ENCODE measurements around the gene CDK5RAP2.
"Not testable (repeated sequence)": the region's sequence is repeated elsewhere in the genome, so short reads cannot be mapped to it uniquely, and the experiment has no call there.

Gene CDK5RAP2

DNA sequence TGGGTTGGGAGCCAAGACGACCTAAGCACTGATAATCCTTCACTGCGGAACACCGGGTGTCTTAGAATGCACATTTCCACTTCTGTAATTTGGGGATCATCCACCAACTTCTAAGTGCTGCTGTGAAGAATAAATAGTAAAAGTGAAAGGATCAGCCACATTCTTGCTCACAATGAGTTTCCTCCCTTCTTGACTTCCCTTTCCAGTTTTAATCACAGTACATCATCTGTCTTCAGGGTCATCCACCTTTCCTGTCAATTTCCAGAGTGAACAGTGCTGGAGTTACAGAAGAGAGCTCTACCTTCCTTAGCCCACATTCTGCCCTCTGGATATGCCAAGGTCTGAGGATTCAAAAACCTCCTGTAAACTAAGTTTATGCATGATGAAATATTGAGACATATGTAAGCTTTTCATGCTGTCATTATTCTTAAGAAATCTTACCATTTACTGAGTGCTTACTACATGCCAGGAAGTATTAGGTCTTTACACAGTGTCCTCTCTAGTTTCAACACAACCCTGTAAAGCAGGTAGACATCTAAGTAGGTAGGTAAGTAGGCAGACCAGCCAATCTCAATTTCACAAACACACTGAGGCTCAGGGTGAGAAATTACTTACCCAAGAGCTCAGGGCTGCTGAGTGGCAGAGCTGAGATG, 105.2 kb downstream of the CDK5RAP2 start:
- DNase-seq (ENCODE audit: low read depth in 2 of 2, low spot score in 1 of 2): no peak

DNA sequence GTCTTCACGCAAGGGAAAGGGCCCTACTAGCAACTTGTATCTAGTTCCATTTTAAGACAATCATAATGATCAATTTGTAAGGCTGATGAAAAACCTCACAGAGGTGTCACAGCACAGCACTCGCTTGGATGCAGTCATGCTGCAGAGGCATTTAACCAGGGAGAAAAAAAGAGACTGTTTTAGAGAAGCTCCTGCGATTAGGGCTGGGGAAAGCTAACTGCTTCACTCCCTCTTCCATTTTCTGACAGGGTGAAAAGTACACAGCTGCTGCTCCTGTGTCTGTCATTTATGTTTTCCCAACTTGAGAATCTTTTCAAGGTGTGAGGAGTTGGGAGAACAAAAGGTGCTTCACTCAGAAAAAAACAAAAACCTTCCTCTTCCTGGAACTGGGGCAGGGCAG, 106.4 kb downstream of the CDK5RAP2 start:
- DNase-seq (ENCODE audit: low read depth in 2 of 2, low spot score in 1 of 2): no peak

DNA sequence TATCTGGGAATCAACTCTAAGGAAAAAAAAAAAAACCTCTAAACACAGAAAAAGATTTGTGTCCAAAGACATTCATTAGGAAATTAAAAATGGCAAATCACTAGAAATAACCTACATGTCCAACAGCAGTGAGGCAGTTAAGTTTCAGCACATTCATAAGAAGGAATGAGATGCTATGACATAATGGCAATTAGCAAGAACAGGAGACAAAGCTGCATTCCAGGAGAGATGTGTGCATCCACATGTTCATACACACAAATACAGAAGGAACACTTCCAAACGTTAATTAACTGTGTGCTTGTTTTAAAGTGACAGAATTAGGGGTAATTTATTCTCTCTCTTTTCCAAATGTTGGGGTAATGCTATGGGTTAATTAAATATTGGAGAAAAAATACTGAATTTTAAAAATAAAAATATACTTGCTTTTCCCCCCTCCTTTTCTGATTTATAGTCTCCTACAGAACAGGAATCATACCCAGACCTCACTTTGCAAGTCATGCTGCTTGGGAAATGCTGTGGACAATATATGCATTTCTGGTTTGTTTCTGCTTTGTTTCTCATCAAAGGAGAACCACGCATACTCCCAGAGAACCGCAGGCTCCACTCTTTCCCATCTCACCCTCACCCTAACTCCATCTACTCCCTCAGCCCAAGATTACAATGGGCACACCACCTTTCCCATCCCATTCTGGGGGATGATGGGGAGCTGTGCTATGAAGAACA, 114.1 kb downstream of the CDK5RAP2 start:
- no peak for DNase-seq (ENCODE audit: low read depth in 2 of 2, low spot score in 1 of 2)

DNA sequence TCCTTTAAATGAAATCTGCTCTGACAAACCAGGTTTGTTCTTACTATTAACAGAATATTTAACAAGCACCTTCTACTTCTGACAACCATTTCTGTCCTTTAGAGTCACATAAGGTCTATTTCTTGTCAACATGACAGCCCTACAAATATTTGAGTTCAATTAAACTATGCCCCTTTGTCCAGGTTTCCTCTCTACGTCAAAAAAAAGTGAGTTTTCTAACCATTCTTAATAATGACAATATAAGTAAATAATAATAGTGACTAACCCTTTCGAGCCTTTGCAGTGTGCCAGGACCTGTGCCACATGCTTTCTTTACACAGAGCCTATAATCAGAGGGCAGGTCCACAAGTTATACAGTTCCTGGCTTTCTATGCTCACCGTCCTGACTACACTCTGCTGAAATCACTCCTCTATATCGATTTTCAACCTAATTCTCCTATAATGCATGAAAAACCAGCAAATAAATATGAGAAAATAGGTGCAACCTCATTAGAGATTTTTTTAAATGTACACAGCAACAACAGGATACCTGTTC, 115.0 kb downstream of the CDK5RAP2 start:
- no peak for DNase-seq (ENCODE audit: low read depth in 2 of 2, low spot score in 1 of 2)

DNA sequence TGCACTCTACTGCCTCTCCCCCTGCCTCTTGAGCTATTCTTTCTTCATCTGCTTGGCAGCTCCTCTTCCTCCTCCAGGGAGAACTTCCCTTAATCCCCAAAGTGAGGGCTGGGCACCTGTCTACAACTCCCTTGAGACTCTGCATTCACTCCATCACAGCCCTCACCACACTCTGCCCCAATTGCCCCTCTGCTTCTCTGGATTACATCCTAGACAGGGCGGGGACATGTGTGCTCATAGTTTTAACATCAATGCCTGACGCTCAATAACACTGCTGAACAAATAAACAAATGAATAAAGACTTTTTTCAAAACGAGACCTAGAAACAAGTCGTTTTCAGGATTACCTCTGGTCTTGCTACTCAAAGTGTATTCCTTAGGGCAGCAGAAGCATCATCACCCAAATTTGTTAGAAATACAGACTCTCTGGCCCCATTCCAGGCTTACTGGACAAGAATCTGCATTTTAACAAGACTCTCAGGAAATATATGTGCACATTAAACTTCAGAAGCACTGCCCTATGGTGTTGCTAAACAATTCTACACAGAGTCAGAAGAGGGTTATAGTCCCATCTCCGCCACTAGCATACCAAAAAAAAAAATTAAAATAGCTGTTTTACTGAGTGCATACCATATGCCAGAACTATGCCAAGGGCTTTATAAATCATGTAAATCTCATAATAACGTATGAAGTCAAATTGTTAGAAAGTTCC, 115.6 kb downstream of the CDK5RAP2 start:
- DNase-seq (ENCODE audit: low read depth in 2 of 2, low spot score in 1 of 2): no peak

DNA sequence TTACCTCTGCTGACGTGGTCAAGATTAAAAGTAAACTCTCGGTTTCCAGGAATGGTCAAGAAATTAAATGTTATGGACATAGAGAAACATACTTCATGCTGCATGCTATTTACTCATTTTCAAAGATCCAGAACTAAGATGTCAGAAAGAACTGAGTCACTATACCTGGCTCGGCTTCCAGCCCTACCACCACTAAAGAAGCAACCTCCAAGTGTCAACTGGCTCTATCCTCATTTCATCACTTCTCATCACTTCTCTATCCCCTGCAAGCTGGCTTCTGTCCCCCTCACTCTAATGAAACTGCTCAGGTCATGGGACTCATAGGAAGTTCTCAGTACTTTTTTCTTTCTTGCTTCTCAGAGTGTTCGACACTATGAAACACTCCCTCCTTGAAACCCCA, 116.2 kb downstream of the CDK5RAP2 start:
- DNase-seq (ENCODE audit: low read depth in 2 of 2, low spot score in 1 of 2): no peak

DNA sequence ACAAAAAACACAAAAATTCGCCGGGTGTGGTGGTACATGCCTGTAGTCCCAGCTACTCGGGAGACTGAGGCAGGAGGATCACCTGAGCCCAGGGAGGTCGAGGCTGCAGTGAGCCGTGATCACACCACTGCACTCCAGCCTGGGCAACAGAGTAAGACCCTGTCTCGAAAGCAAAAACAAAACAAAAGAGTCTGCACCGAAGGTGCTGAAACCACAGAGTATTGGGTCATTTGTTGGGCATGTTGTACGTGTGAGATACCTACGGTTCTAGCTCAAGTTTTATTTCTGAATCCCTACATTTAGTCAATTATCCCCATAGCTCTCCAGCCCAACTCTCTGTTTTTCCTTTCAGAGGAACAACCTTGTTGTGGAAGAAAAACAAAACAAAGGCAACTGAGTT, 118.3 kb downstream of the CDK5RAP2 start:
- DNase-seq (ENCODE audit: low read depth in 2 of 2, low spot score in 1 of 2): not testable (repeated sequence)

DNA sequence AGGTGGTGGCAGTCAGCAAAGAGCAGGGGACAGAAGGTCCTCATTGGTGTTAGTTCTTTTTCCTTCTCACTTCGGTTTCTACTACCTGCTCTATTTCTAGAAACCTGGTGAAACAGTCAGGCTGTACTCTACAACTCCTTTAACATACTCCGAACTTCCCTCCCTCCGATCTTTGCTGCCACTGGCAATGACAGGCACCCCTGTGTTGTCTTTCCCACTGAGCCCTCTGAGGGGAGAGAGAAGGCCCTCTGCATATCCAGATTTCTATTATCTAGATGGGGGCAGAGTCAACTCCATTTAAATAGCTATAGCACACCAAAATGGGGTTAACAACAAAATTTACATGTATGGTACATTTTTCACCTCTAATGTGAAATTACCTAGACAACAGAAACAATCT, 123.7 kb downstream of the CDK5RAP2 start:
- DNase-seq (ENCODE audit: low read depth in 2 of 2, low spot score in 1 of 2): no peak

DNA sequence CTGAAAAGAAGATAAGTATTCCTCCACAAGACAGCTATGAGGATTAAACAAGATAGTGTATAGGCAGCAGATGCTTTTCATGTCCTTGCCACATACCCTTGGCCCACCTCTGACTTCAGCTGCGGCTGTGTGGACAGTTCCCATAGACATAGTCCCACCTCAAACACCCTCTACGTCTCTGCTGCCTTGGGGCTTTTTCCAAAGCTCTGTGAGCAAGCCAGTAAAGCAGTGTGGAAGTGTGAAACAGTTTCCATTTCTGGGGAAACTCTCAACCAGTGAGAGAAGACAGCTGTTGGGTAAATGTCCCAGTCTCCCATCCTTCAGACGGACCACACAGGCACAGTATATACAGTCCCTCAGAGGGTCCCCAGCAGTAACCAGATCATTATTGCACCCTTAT, 125.5 kb downstream of the CDK5RAP2 start:
- DNase-seq (ENCODE audit: low read depth in 2 of 2, low spot score in 1 of 2): no peak

DNA sequence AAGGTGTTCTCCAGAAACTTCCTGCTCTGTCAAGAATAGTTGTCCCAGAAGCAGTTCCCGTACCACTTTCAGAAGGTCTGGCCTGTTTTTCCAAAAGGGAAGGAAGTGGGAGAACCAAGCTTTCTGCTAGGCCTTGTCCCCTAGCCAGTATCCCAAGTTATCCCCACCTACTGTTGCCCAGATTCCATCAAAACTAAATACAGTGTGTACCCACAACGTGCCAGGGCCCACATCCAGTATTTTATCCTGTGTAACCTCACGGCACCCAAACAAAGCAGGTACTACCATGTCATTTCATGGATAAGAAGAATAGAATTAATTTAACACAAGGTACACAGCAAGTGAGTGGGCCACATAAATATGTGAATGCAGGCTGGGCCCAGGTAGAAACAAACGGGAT, 126.2 kb downstream of the CDK5RAP2 start:
- no peak for DNase-seq (ENCODE audit: low read depth in 2 of 2, low spot score in 1 of 2)

DNA sequence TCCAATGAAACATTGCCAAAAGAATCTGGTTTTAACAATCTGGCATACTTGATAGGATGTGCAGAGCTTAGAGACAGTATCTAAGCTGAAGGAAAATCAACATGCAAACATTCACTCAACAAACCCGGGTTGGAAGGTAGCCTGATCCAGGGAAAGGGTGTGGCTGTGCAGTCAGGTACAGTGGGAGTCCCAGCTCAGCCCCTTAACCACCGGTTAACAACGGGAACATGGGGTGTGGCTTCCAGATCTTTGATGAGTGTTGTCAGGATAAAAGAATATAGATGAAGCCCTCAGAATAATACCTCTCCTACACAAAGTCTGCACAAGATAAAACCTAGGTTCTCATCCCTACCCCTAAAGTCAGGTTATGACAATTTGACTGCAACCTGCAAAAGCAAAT, 127.3 kb downstream of the CDK5RAP2 start:
- DNase-seq (ENCODE audit: low read depth in 2 of 2, low spot score in 1 of 2): no peak

DNA sequence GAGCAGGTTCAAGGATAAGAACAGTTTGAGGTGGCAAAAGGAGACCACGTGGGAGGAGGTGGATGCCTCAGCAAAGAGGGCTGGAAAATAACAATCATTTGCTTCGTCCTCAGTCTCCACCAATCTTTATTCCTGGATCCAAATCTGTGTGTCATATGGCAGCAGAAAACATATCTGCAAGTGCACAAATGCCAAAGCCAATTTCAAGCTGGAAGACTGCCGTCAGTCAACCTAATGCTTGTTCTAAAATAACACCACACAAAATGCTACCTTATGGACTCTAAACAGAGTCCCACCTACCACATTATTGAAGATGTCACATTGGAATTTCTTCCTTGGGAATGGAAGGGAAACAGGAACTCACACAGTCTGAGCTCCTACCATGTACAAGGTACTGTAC, 129.1 kb downstream of the CDK5RAP2 start:
- no peak for DNase-seq (ENCODE audit: low read depth in 2 of 2, low spot score in 1 of 2)

DNA sequence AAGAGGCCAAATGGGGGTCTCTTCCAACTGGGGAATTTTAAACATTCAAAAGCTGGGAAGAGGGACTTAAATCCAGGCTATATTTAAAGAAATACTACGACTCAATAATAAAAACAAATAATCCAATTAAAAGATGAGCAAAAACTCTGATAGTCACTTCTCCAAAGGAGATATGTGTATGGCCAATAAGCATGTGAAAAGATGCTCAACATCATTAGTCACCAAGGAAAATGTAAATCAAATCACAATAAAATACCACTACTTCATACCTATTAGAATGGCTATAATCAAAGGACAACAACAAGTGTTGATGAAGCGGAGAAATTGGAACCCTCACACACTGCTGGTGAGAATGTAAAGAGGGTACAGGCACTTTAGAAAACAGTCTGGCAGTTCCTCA, 130.4 kb downstream of the CDK5RAP2 start:
- no peak for DNase-seq (ENCODE audit: low read depth in 2 of 2, low spot score in 1 of 2)

DNA sequence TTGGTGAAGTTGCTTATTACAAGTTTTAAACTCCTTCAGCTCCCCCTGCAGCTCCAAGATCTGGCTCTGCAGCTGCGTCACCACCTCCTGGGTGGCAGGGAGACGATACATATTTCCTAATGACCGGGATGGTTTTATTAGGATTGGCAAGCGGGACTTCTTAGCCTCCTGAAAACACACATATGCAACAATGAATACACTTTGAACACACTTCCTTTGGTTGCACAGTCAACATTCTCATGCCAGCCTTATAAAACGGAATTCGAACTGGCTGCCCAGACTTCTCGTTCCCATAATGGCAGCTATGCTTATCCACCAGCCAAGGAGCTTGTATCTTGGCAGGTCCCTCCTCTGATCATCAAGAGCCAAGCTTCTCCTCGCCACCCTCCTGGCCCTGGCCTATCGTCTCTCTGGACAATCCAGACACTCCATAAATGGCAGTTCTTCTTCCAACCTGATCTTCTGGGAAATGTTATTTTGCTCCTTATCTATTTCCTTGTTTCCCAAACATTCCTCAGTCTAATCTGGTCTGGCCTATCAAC, 131.9 kb downstream of the CDK5RAP2 start:
- no peak for DNase-seq (ENCODE audit: low read depth in 2 of 2, low spot score in 1 of 2)

DNA sequence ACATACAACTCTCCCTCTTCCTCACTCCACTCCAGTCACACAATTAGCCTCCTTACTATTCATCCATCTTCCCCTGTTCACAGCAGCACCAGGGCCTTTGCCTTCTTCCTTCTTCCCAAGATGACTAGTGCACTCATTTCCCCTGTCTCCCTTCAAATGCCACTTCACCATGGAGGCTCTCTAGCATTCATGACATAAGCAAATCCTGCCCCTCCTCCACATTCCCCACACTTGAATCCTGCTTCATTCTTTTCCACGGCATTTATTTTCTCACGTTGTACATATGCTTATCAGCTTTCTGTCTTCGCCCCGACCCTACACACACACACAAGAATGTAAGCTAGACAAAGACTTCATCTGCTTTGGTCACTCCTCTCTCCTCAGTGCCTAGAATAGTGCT, 133.3 kb downstream of the CDK5RAP2 start:
- no peak for DNase-seq (ENCODE audit: low read depth in 2 of 2, low spot score in 1 of 2)

DNA sequence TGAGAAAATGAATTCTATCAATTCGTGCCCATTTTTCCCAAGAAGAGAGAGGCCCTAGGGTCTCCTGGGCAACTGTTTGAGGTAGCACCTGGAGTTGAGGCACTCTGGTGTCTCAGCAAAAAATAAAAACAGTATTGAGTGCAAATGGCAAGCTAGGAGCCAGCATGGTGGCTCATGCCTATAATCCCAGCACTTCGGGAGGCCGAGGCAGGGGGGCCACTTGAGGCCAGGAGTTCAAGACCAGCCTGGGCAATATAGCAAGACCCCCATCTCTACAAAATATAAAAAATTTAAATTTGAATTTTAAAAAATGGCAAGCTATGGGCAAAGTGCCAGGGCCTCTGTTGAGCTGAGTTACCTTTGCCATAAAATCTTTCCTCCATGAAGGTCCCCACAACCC, 136.0 kb downstream of the CDK5RAP2 start:
- DNase-seq (ENCODE audit: low read depth in 2 of 2, low spot score in 1 of 2): no peak

DNA sequence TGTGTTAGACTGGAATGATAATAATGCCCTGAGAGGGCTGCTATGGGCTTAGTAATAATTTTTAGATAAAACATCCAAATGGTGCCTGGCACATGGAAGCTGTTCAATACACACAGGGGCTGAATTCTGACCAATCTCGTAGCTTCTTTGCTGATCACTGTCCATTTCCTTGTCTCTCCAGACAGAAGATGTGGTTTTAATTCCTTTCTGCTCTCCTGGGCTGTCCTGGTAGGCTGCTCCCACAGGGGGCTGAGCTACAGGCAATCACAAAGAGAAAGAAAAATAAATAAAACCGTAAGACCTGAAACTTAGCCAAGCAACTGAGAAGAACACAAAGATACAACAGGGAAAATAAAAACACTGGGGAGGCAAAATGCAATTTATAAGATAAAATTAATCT, 136.5 kb downstream of the CDK5RAP2 start:
- DNase-seq (ENCODE audit: low read depth in 2 of 2, low spot score in 1 of 2): no peak

DNA sequence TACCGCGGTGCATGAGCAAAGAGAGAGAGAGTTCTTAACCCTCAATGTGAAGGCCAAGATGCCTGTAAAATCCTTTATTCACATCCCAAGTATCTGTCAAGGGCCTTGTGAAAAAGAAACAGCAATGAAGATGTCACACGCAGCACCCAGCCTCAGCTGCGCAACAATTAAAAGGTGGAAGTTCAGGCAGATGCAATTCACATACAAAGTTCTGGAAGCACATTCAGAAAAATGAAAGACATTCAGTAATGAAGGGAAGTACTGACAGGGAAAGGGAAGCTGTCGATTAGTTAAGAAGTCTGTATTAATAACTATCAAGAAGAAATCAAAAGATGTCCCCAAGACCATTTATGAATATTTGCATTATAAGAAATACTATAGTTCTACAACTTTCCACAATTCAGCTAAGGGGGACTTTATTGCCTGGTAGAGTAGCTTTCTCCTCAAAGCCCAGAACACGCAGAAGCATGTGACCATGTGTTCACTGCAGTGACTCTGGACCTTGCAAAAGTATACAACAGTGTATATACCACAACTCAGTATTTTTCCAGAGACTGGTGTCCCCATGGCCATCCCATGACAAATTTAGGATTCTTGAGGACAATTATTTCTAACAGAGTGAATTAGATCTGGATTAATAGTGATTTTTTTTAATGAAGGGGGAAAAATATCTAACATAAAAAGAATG, 137.5 kb downstream of the CDK5RAP2 start:
- no peak for DNase-seq (ENCODE audit: low read depth in 2 of 2, low spot score in 1 of 2)

DNA sequence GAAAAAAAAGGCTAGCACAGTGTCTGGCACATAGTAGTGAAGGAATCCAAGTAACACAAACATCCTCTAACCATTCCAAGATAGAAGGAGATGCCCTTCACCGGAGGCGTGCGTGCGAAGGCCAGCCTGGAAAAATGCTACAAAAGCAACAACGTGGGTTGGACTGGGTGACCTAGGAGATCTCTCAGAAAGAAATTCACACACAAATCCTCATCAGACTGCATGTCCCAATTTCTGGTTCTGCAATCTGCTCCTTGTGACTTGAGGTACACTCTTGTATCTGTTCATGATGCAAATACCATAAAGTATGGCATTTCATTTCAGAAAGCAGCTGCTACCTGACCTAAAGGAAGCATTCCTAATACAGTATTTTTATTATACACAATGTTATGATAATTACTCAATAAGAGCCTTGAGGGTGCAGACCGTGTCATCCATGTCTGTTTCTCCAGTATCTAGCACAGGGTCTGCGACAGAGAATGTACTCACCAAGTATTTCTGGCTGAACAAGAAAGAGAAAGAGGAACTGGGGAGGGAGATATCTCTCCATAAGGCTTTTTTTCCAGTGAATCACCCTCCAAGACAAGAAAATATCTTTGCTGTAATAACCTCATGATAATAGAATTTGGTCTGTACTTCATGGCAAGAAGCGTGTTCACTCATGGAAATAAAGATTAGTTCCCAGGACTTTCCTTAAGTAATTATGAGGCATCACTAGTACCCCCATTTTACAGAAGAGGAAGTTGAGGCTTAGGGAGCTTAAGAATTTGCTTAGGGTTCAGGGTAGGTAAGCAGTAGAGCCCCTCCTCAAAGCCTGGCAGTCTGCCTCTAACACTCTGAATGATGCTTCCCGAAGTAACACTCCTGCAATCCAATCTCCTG, 138.3 kb downstream of the CDK5RAP2 start:
- DNase-seq (ENCODE audit: low read depth in 2 of 2, low spot score in 1 of 2): no peak

DNA sequence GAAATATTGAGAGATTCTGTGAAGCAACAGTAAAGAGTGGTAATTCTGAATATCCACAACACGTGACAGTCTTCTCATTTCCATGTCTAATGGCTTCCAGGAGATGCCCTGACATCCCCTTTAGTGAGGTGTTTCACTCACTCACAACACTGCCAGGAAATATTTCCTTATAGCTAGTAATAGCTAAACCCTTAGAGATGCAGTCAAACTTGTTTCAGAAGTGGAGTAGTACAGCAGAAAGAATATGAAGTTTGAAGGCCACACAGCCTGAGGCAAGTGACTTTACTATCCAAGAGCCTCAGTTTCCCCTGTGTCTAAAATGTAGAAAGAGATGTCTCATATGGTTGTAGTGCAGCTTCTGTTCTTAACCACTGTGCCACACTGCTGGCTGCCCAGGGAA, 139.2 kb downstream of the CDK5RAP2 start:
- DNase-seq (ENCODE audit: low read depth in 2 of 2, low spot score in 1 of 2): no peak

Measured in stimulated activated CD8-positive, alpha-beta memory T cell treated with anti-CD3 and anti-CD28 coated beads, Interleukin-4, amount 100 ng/mL, for 4 hours (primary cell).